Stomach (tissue), 9 donors: Measurements from ENCODE around the gene TRPM1. TPM values are rescaled to one million over a fixed set of nuclear protein-coding genes. Genes with fewer than 3 reads are reported as not detected.

Experiments
- DNase-seq, 2 donors: peaks; one replicate each; pipeline versions ENCODE4 v3.0.0 to v3.0.0-alpha.2; 2013 to 2019
- H3K27ac ChIP-seq, 5 donors: fragments of 200-600 bp in 4 of 5; sonication (generic) in 4 of 5; one replicate each; pipeline ENCODE4 v1.5.1; 2013 to 2019; ENCODE audit warnings: mild to moderate bottlenecking in 1 of 5, moderate library complexity in 1 of 5
- H3K27me3 ChIP-seq, 3 donors: fragments of 200-600 bp; sonication (generic); one replicate each; pipeline ENCODE4 v1.5.1; 2017 to 2019; ENCODE audit warnings: mixed run types in 1 of 3
- H3K36me3 ChIP-seq, 4 donors: fragments of 200-600 bp; sonication (generic); 1 replicate in 3 of 4; 2 replicates in 1 of 4; pipeline ENCODE4 v1.5.1; 2016 to 2019
- H3K4me1 ChIP-seq, 4 donors: fragments of 200-600 bp; sonication (generic); one replicate each; pipeline ENCODE4 v1.5.1; 2016 to 2019
- H3K4me3 ChIP-seq, 4 donors: fragments of 200-600 bp; sonication (generic) in 3 of 4; one replicate each; pipeline ENCODE4 v1.5.1; 2016 to 2019; ENCODE audit warnings: mild to moderate bottlenecking in 1 of 4
- H3K9me3 ChIP-seq, 4 donors: fragments of 200-600 bp; sonication (generic); one replicate each; pipeline ENCODE4 v1.5.1; 2016 to 2019
- CTCF ChIP-seq, 7 experiments: fragments of 450-650 bp in 4 of 7; fragments of 200-600 bp in 3 of 7; sonication (generic) in 3 of 7; IDR thresholded peaks; one replicate each; pipeline ENCODE4 v1.5.1; 2016 to 2019; ENCODE audit warnings: antibody characterized with exemption in 7 of 7, control low read depth in 2 of 7, mild to moderate bottlenecking in 1 of 7
- EP300 ChIP-seq: sonication (generic); formaldehyde crosslinking; IDR thresholded peaks from one replicate; pipeline ENCODE4 v1.6.1; 2017; ENCODE audit warnings: antibody characterized with exemption
- POLR2A ChIP-seq, 4 donors: fragments of 450-650 bp; IDR thresholded peaks; one replicate each; pipeline ENCODE4 v1.6.1; 2016; ENCODE audit warnings: antibody characterized with exemption in 4 of 4, control low read depth in 2 of 4, mild to moderate bottlenecking in 1 of 4, moderate library complexity in 1 of 4
- POLR2AphosphoS5 ChIP-seq, 3 donors: sonication (generic); formaldehyde crosslinking; IDR thresholded peaks; one replicate each; pipeline ENCODE4 v1.6.1; 2016; ENCODE audit warnings: antibody characterized with exemption in 3 of 3
- WGBS, 5 donors: extraction: QIAGEN DNeasy Blood & Tissue Kit in 3 of 5; methylation state at CpG; one replicate each; pipeline versions ENCODE4 v1.1.5 to v1.1.7; 2013 to 2018; 5-methylcytosine and 5-hydroxymethylcytosine counted together
- intact Hi-C: fragments of 100-400 bp; cut with DNase I; formaldehyde crosslinking; loops from one replicate; pipeline ENCODE4 v1.15.1; 2023; ENCODE audit warnings: low total_unique reads
- polyA plus RNA-seq, 3 donors: library from polyadenylated mRNA; stranded (reverse); fragments of 200-250 nt; gene quantifications; one replicate each; pipeline ENCODE4 v1.2.3, GENCODE V29; 2013
- total RNA-seq, 5 donors: library from RNA; depleted of rRNA; stranded (reverse); fragments of >200 nt; gene quantifications; one replicate each; pipeline versions ENCODE4 v1.1.0 to v1.2.3, GENCODE V29; 2014 to 2016
- donor health status: healthy with polysubstance abuse.
- donor health status: Bipolar disorder and iron deficiency.
- donor health status: healthy.

The TRPM1 gene
- total and polyA plus RNA-seq, 8 donors: 0.15 TPM; not detected in 7

- no peaks in the 10 kb centered on the region for H3K36me3 ChIP-seq
- intact Hi-C loops: no loop called here
- no peaks in the 10 kb centered on the region for H3K27me3 ChIP-seq
- H3K4me1 ChIP-seq: peaks cover 0 to 10% (median 2%) of the 10 kb centered on the region in 4 donors
- H3K4me3 ChIP-seq: no peak overlapping the region
- no peak for TF ChIP-seq POLR2AphosphoS5 (IDR thresholded peaks at IDR 0.05)
- no peak for TF ChIP-seq CTCF (IDR thresholded peaks at IDR 0.05)
- TF ChIP-seq POLR2A (IDR thresholded peaks at IDR 0.05): no peak
- TF ChIP-seq EP300: no peak
- 32 to 57% (median 51%) methylated on average over 5 of the region's 5 CpGs for WGBS, 5 donors
- H3K27ac ChIP-seq: no peak overlapping the region
- no peaks in the 10 kb centered on the region for H3K9me3 ChIP-seq
- DNase-seq: peak in 1 of 2 donors; percentile 34
Observed at GRCh38 chr15:31032961-31033371, 68.6 kb downstream of the TRPM1 start.

DNA sequence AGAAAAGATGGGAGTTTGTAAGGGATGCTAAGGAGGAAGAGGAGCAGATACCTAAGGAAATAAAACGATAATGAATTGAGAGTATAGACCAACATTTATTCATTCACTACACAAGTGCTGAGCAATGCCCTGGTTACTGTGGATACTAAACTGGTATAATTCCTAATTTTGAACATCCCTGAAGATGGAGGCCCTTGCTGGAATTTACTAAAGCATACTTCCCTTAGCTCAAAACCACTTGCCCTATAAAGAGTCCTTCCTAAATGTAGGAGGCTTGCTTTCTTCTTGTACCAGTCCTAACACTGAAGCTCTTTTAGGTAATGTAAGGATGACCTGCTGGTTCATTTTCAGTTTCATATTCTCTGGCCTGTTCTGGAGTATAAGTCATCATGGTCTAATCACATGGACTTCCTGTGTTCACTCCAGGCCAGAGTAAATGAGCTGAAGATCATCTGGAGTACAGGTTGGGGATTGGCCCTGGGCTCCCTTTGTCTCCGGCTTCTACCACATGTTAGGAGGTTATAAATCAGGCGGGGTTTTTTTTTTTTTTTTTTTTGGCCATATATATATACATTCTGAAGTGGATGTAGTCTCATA lies 70.0 kb downstream of the TRPM1 start:
- TF ChIP-seq POLR2A (IDR thresholded peaks at IDR 0.05) (no peak), CTCF (IDR thresholded peaks at IDR 0.05) (no peak), EP300 (no peak), POLR2AphosphoS5 (IDR thresholded peaks at IDR 0.05) (no peak)
- intact Hi-C loops: no loop called here
- H3K4me1 ChIP-seq: peaks cover 0 to 10% (median 2%) of the 10 kb centered on the region in 4 donors
- no peak for DNase-seq
- no peaks in the 10 kb centered on the region for H3K9me3 ChIP-seq
- no peak overlapping the region for H3K4me3 ChIP-seq
- WGBS, 5 donors: 89 to 94% (median 92%) methylated on average over 3 of the region's 3 CpGs
- no peaks in the 10 kb centered on the region for H3K27me3 ChIP-seq
- H3K27ac ChIP-seq: no peak overlapping the region
- no peaks in the 10 kb centered on the region for H3K36me3 ChIP-seq

DNA sequence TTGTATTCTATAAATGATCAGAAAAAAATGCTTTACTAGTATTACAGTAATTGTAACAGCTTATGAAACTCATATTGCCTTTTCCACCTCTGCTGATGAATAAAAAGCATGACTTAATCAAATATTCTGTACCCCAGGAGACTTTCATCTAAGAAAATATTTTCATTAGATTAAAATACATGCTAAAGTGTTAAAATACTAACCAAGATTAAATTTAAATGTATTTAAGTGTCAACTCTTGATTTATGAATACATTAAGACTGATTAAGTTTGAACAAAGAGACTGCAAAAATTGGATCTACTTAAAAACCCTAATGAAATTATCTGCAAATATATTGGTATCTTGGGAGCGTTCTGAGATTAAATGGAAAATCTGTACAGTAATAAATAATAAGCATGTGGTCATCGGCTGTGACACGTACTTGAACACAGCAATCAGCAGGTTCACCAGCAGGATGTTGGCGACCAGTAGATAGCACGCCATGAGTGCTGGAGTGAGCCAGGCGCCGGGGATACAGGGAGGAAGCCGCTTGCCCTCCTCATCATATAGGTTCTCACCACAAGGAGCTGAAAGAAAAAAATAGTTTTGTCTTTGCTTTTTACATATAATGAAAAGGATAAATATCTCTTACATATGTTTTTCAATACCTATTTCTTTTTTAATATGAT lies 73.5 kb downstream of the TRPM1 start:
- no peaks in the 10 kb centered on the region for H3K9me3 ChIP-seq
- no peak for DNase-seq
- H3K4me3 ChIP-seq: no peak overlapping the region
- WGBS, 5 donors: 69 to 86% (median 81%) methylated on average over 8 of the region's 8 CpGs
- no peak overlapping the region for H3K27ac ChIP-seq
- peaks cover 0 to 3% (median 0%) of the 10 kb centered on the region in 4 donors for H3K4me1 ChIP-seq
- H3K27me3 ChIP-seq: no peaks in the 10 kb centered on the region
- TF ChIP-seq POLR2AphosphoS5 (IDR thresholded peaks at IDR 0.05) (no peak), POLR2A (IDR thresholded peaks at IDR 0.05) (no peak), EP300 (no peak), CTCF (IDR thresholded peaks at IDR 0.05) (no peak)
- intact Hi-C loops: no loop called here
- no peaks in the 10 kb centered on the region for H3K36me3 ChIP-seq

GRCh38 chr15:31025996-31026395 lies 75.5 kb downstream of the TRPM1 start:
- H3K27me3 ChIP-seq: no peaks in the 10 kb centered on the region

More at GRCh38 chr15:31025996-31026395, 75.5 kb downstream of the TRPM1 start:
- H3K36me3 ChIP-seq: no peaks in the 10 kb centered on the region
- no peaks in the 10 kb centered on the region for H3K9me3 ChIP-seq
- no peak for DNase-seq
- TF ChIP-seq CTCF (IDR thresholded peaks at IDR 0.05): no peak
- TF ChIP-seq POLR2AphosphoS5 (IDR thresholded peaks at IDR 0.05): no peak
- no peak for TF ChIP-seq EP300
- TF ChIP-seq POLR2A (IDR thresholded peaks at IDR 0.05): no peak
- H3K4me1 ChIP-seq: no peaks in the 10 kb centered on the region
- no peak overlapping the region for H3K4me3 ChIP-seq
- H3K27ac ChIP-seq: no peak overlapping the region
- WGBS, 5 donors: 90 to 96% (median 94%) methylated on average over 25 of the region's 25 CpGs
- intact Hi-C loops: no loop called here
